CD4-positive, alpha-beta T cell treated with Interleukin-17A for 1 hour (primary cell): ENCODE measurements around the gene RECQL.
"Not testable (repeated sequence)": the region's sequence is repeated elsewhere in the genome, so short reads cannot be mapped to it uniquely, and the experiment has no call there.

Experiments used
- DNase-seq: peaks from one replicate; pipeline ENCODE4 v3.0.0-alpha.2; 2020

Gene RECQL

GRCh38 chr12:21500786-21501257, 613 bp downstream of the RECQL start:
- no peak for DNase-seq

GRCh38 chr12:21499765-21500164, 1.7 kb downstream of the RECQL start:
- no peak for DNase-seq

GRCh38 chr12:21485998-21486397, 15.4 kb downstream of the RECQL start:
- no peak for DNase-seq

- DNase-seq: no peak
These were observed 17.9 kb downstream of the RECQL start for GRCh38 chr12:21483531-21483930.

- DNase-seq: no peak
These were observed 22.5 kb downstream of the RECQL start for GRCh38 chr12:21478756-21479455.

- DNase-seq: no peak
These were observed 24.5 kb downstream of the RECQL start for GRCh38 chr12:21476949-21477348.

- DNase-seq: no peak
These were observed 25.9 kb downstream of the RECQL start for GRCh38 chr12:21475552-21475951.

- no peak for DNase-seq
These were observed 29.1 kb downstream of the RECQL start for GRCh38 chr12:21472197-21472823.

- no peak for DNase-seq
These were observed 30.1 kb downstream of the RECQL start for GRCh38 chr12:21471294-21471693.

GRCh38 chr12:21467334-21467733, 34.1 kb downstream of the RECQL start:
- not testable (repeated sequence) for DNase-seq

- no peak for DNase-seq
These were observed 42.0 kb downstream of the RECQL start for GRCh38 chr12:21459474-21459873.

- peak; percentile 74 for DNase-seq
These were observed 45.1 kb downstream of the RECQL start for GRCh38 chr12:21456291-21456780.

GRCh38 chr12:21453312-21453852, 48.1 kb downstream of the RECQL start:
- DNase-seq: peak; percentile 60

- no peak for DNase-seq
These were observed 49.9 kb downstream of the RECQL start for GRCh38 chr12:21451529-21451928.

GRCh38 chr12:21444193-21445146, 57.0 kb downstream of the RECQL start:
- no peak for DNase-seq

GRCh38 chr12:21439347-21439746, 62.1 kb downstream of the RECQL start:
- no peak for DNase-seq

- no peak for DNase-seq
These were observed 62.8 kb downstream of the RECQL start for GRCh38 chr12:21438643-21439042.

GRCh38 chr12:21434699-21435098, 66.7 kb downstream of the RECQL start:
- no peak for DNase-seq

- no peak for DNase-seq
These were observed 67.9 kb downstream of the RECQL start for GRCh38 chr12:21433525-21433924.

- DNase-seq: no peak
These were observed 71.4 kb downstream of the RECQL start for GRCh38 chr12:21429994-21430393.

GRCh38 chr12:21428241-21428640, 73.2 kb downstream of the RECQL start:
- no peak for DNase-seq

GRCh38 chr12:21419009-21419699, 82.3 kb downstream of the RECQL start:
- not testable (repeated sequence) for DNase-seq
